BJ (cell line): ENCODE data around the gene RBM47. TPM values are rescaled to one million over a fixed set of nuclear protein-coding genes. Genes with fewer than 3 reads are reported as not detected.

Experiments used
- CTCF ChIA-PET: fragments of 350-600 bp; formaldehyde crosslinking; extraction: SDS; loops from one replicate; lab custom pipeline; 2021; ENCODE audit warnings: antibody characterized with exemption, inconsistent platforms; lab: Yijun Ruan, JAX
- POLR2A ChIA-PET: fragments of 300-600 bp; sonication (Branson Sonifier 250); formaldehyde crosslinking; extraction: SDS; loops from one replicate; lab custom pipeline; 2021; ENCODE audit warnings: antibody characterized with exemption; lab: Charles Lee
- DNase-seq: peaks from one replicate; pipeline ENCODE4 v3.0.0-alpha.2; 2011; ENCODE audit warnings: low read depth
- H3K27me3 ChIP-seq: 2 replicates; pipeline ENCODE4 v1.6.0; 2011; ENCODE audit warnings: low read length; ENCODE audit not compliant: control insufficient read depth, insufficient read depth
- H3K36me3 ChIP-seq: 2 replicates; pipeline ENCODE4 v1.5.1; 2011; ENCODE audit warnings: low read length; ENCODE audit not compliant: control insufficient read depth, insufficient read depth
- H3K4me3 ChIP-seq: 2 replicates; pipeline ENCODE4 v1.5.1; 2011; ENCODE audit warnings: low read depth, mild to moderate bottlenecking, control low read depth, low read length
- polyA plus RNA-seq: library from polyadenylated mRNA; depleted of rRNA; stranded (reverse); fragments of >200 nt; gene quantifications from 2 replicates; pipeline ENCODE4 v1.2.3, GENCODE V29; 2011
- TF ChIP-seq, protein P1 (sequence below): IDR thresholded peaks from 2 replicates; pipeline ENCODE4 v1.5.1; 2011; ENCODE audit warnings: low read depth, mild to moderate bottlenecking, control low read depth, inconsistent platforms, low read length, moderate library complexity; ENCODE audit not compliant: insufficient read depth

The RBM47 gene
- polyA plus RNA-seq, 1 experiment = 0.52 TPM

DNA sequence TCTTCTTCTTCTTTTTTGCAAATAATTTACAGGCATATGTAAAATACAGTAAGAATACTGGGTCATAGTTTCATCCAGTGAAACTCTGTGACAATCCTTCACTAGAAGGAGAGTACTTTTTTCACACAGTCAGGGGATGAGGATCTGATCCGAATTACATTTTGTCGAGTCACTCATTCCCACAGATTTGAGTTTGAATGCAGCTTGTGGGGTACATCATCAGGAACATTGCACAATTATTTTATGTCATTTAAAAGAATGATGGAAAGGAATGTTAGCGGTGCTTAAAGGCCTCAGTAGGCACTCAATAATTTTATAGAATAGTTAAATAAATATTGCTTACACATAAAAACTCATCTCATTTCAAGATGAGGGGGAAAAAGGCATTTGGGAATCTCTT, 205.9 kb downstream of the RBM47 start:
- peak; percentile 9 for DNase-seq
- TF ChIP-seq, protein P1, sequence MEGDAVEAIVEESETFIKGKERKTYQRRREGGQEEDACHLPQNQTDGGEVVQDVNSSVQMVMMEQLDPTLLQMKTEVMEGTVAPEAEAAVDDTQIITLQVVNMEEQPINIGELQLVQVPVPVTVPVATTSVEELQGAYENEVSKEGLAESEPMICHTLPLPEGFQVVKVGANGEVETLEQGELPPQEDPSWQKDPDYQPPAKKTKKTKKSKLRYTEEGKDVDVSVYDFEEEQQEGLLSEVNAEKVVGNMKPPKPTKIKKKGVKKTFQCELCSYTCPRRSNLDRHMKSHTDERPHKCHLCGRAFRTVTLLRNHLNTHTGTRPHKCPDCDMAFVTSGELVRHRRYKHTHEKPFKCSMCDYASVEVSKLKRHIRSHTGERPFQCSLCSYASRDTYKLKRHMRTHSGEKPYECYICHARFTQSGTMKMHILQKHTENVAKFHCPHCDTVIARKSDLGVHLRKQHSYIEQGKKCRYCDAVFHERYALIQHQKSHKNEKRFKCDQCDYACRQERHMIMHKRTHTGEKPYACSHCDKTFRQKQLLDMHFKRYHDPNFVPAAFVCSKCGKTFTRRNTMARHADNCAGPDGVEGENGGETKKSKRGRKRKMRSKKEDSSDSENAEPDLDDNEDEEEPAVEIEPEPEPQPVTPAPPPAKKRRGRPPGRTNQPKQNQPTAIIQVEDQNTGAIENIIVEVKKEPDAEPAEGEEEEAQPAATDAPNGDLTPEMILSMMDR = no peak
- ChIA-PET CTCF (no interaction called here), POLR2A (no interaction called here)
- no peaks in the 10 kb centered on the region for H3K36me3 ChIP-seq
- no peaks in the 10 kb centered on the region for H3K27me3 ChIP-seq
- H3K4me3 ChIP-seq = no peak overlapping the region

DNA sequence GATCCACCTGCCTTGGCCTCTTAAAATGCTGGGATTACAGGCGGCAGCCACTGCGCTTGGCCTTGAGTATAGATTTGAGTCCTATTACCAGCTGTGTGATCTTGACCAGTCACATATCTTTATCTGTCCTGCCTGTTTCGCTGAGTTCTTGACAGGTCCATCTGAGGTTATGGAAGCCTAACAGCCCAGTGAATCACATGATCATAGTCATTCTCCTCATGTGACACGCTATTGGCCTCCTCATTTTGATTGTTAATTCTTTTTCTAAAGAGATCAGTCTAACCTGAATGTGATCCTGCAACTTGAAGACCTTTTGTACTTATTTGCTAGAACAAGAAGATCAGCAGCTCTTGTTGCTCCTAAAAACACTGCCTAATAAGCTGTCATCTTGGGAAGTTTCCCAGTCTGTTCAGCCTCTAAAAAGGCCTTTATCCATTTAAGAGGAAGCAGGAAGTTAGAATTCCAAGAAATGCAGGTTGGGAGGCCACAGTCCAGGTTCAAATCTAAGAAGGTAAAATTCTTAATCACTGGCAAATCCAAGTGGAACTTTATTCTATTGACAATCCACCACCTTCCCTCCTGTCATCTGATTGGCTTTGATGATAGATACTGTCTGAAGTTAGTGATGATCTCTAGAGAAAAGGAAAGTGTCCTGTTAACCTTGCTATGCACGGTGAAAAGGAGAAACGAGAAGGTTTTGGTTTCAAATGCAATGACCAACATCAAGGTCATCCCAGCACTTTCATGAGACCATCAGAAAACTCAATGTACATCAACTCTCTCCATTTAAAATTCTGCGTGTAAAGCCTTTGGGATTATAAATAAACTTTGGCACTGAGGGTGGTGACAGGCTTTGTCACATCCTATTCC, 207.6 kb downstream of the RBM47 start:
- DNase-seq = no peak
- H3K27me3 ChIP-seq = no peaks in the 10 kb centered on the region
- CTCF ChIA-PET = no interaction called here
- H3K4me3 ChIP-seq = no peak overlapping the region
- no peaks in the 10 kb centered on the region for H3K36me3 ChIP-seq
- TF ChIP-seq, protein P1 = no peak
- POLR2A ChIA-PET = no interaction called here

DNA sequence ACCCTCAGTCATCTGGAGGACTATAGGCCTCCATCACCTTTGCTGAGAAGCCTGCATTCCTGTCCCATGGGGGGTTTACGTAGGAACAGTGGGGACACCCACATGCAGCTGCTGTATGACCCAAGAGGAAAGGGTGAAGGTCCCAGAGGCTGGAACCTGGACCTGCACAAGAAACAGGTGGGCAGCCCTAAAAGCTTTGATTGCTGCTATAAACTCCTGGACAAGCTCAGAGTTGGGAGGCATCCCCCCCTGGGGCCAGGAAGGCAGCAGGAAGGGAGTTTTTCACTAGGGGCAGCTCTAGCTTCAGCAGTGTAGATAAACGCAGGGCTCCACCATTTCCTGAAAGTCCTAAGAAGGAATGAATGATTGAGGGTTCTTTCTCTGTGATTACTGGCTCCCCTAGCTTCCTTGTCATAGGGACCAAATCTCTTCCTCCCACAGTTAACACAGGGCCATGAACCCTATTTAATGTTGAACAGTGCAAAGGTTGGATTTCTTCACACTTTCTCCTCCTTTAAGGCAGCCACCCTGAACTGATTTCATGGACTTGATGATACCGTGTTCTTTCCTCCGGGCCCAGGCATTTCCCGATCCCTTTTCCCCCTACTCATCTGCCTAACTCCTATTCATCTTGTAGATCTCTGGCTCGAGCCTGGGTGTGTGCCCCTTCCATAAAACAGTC, 210.3 kb downstream of the RBM47 start:
- TF ChIP-seq, protein P1 = no peak
- CTCF ChIA-PET = no interaction called here
- no peaks in the 10 kb centered on the region for H3K36me3 ChIP-seq
- no peak overlapping the region for H3K4me3 ChIP-seq
- POLR2A ChIA-PET = no interaction called here
- no peaks in the 10 kb centered on the region for H3K27me3 ChIP-seq
- no peak for DNase-seq

DNA sequence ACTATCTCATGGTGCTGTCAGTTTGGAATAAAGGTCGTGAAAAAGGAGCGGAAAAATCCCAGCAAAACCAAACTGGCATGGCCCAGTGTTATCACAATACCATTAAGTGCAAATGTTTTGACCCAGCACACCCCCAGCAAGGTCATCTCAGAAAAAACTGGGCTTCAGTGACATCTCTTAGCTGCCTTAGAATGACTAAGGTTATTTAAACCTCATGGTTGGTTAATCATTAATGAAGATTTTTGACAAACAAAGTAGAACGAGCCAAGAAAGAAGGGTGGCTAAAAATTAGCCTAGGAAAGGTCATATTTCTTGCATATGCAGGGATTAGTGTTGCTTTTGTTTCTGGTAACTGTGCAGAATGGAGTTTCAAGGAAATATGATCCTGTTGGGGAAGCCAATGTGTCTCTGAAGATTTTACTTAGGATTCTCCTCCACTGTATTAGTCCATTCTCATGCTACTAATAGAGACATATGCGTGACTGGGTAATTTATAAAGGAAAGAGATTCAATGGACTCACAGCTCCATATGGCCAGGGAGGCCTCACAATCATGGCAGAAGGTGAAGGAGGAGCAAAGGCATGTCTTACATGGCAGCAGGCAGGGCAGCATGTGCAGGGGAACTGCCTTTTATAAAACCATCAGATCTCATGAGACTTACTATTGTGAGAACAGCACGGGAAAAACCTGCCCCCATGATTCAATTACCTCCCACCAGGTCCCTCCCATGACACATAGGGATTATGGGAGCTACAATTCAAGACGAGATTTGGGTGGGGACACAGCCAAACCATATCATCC, 211.0 kb downstream of the RBM47 start:
- Histone ChIP-seq H3K4me3 (no peak overlapping the region), H3K36me3 (no peaks in the 10 kb centered on the region), H3K27me3 (no peaks in the 10 kb centered on the region)
- ChIA-PET CTCF (no interaction called here), POLR2A (no interaction called here)
- no peak for DNase-seq
- TF ChIP-seq, protein P1 = no peak

DNA sequence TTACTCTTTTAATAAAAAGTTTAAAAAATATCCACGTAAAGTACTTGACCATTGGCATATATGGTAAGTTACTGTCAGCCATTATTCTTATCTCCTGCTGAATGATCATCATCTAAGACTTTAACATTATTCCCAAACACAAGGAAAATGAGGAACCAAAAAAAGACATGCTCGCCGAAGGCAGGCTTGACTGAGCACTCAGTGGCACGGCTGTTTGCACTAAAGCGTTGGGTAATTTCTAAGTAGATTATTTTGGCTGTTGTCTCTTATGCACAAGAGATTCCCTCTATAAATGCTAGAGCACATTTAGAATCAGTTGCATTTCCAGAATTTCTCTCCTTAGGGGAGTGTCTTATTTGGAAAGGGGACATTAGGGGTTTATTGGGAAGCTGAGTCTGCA, 211.7 kb downstream of the RBM47 start:
- ChIA-PET POLR2A (no interaction called here), CTCF (no interaction called here)
- Histone ChIP-seq H3K36me3 (no peaks in the 10 kb centered on the region), H3K4me3 (no peak overlapping the region), H3K27me3 (no peaks in the 10 kb centered on the region)
- TF ChIP-seq, protein P1 = no peak
- no peak for DNase-seq
